HG03565 (cell line): Measurements from ENCODE around the gene ALG9.

Source experiments
- ATAC-seq: cut with Tn5 transposase; IDR thresholded peaks from one replicate; pipeline ENCODE4 v1.9.1; 2021; ENCODE audit warnings: mild to moderate bottlenecking, moderate library complexity; ENCODE audit not compliant: unreplicated experiment

ALG9 gene

GRCh38 chr11:111736621-111737443, 134.5 kb downstream of the ALG9 start:
- ATAC-seq = no peak
